ENCODE measurements around the gene ELOVL6.
"Not testable (repeated sequence)": the region's sequence is repeated elsewhere in the genome, so short reads cannot be mapped to it uniquely, and the experiment has no call there.

DNA sequence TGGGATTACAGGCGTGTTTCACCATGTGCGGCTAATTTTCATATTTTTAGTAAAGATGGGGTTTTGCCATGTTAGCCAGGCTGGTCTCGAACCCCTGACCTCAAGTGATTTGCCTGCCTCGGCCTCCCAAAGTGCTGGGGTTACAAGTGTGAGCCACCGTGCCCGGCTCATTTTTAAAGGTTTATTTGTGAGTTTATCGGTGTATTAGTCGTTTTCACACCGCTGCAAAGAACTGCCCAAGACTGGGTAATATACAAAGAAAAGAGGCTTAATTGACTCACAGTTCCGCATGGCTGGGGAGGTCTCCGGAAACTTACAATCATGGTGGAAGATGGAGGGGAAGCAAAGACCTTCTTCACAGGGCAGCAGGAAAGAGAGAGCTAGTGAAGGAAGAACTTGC, 159.3 kb downstream of the ELOVL6 start:
- not testable (repeated sequence) for TF ChIP-seq CTCF, POLR2A (IDR thresholded peaks at IDR 0.05)
